ENCODE results near the gene PTPRO. TPM values are rescaled to one million over a fixed set of nuclear protein-coding genes. Genes with fewer than 3 reads are reported as not detected.

PTPRO gene
- total and polyA plus RNA-seq, 12 donors, result 0.21 to 5.4 (median 0.64) TPM; not detected in 1

DNA sequence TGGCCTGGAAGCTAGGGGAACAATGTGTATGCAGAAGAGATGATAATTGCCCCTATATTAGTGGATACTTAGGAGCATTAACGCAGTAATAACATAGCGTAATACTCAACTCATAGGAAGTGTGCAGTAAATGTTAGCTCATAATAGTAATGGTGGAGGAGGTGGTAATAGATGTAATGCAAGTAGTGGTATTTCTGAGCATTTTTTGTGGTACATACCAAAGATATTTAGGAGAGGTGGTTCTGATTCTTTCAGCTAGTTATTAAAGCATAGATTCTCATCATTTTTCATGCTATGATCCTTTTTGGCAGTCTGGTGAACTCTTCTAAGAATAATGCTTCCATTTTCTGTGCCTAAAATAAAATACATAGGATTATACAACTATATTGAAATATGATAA lies 233.1 kb downstream of the PTPRO start:
- intact Hi-C loops (cut with DNase I), result no loop called here
- H3K4me1 ChIP-seq, result no peaks in the 10 kb centered on the region
- no peak for ATAC-seq

DNA sequence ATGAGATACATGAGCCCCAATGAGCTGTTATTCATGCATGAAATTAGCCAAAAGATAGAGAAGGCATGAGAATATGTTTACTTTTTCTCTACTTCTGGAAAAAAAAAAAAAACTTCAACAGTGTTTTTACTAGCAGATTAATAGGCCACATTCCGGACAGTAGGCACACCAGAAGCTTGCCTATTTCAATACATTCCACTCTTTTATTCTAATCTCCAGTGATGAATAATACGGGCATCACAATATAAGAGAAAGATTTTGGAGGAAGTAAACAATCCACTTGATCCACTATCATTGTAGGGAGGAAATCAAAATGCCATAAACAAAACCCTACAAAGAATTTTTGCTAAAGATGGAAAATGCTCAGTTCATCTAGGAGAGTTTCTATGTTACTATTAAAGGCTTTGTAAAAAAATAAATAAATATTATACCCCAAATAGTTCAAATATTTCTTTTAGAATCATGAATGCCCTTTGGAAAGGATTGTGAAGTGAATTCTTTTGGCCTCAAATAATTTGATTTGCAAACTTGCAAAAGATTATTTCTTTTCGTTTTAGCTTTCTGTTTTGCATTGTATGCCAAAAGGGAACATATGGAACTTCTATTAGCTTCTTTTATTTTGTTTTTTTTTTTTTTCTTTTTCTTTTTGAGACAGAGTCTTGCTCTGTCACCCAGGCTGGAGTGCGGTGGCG lies 234.2 kb downstream of the PTPRO start:
- intact Hi-C loops (cut with DNase I), result no loop called here
- no peak for DNase-seq
- no peak overlapping the region for H3K27ac ChIP-seq

More for the DNA sequence above, 233.1 kb downstream of the PTPRO start:
- WGBS, 2 donors, result 94 to 97% methylated on average over 2 of the region's 2 CpGs
- no peaks in the 10 kb centered on the region for H3K27me3 ChIP-seq
- H3K27ac ChIP-seq, result no peak overlapping the region
- H3K9me3 ChIP-seq, result no peaks in the 10 kb centered on the region
- TF ChIP-seq, protein P1, sequence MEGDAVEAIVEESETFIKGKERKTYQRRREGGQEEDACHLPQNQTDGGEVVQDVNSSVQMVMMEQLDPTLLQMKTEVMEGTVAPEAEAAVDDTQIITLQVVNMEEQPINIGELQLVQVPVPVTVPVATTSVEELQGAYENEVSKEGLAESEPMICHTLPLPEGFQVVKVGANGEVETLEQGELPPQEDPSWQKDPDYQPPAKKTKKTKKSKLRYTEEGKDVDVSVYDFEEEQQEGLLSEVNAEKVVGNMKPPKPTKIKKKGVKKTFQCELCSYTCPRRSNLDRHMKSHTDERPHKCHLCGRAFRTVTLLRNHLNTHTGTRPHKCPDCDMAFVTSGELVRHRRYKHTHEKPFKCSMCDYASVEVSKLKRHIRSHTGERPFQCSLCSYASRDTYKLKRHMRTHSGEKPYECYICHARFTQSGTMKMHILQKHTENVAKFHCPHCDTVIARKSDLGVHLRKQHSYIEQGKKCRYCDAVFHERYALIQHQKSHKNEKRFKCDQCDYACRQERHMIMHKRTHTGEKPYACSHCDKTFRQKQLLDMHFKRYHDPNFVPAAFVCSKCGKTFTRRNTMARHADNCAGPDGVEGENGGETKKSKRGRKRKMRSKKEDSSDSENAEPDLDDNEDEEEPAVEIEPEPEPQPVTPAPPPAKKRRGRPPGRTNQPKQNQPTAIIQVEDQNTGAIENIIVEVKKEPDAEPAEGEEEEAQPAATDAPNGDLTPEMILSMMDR (IDR thresholded peaks at IDR 0.05), result no peak
- no peak overlapping the region for H3K4me3 ChIP-seq
- DNase-seq, result no peak
- H3K36me3 ChIP-seq, result no peaks in the 10 kb centered on the region

DNA sequence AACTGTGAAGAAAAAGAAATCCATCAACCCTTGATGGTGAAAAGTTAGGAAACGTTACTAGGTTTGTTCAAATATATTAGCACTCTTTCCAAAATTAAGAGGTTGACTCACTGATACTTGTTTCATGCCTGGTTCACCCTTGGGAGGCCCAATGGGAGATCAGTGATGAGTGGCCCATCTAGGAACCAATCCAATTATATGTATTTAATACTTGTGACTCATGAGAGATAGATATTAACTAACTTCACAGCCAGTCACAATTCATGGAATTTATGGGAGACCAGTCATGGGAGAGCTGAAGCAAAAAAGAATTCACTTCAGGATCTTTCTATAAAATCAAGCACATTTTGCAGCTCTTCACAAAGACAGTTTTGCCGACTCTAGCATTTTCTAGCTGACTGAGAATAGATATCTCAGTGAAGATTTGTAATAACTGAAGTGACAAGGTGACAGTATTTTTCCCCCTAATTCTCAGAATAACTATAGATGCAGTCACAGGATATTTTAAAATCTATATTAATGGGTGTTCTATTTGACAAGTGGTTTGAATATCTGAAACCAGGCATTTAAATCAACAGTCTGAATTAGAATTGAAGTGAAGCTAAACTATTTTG lies 236.7 kb downstream of the PTPRO start:
- intact Hi-C loops (cut with DNase I), result no loop called here
- 79 to 87% methylated on average over 2 of the region's 2 CpGs for WGBS, 2 donors
- no peak overlapping the region for H3K4me3 ChIP-seq
- H3K27ac ChIP-seq, result no peak overlapping the region
- no peaks in the 10 kb centered on the region for H3K9me3 ChIP-seq
- ATAC-seq (no peak), DNase-seq (no peak)
- H3K36me3 ChIP-seq, result no peaks in the 10 kb centered on the region
- H3K27me3 ChIP-seq, result no peaks in the 10 kb centered on the region
- H3K4me1 ChIP-seq, result peaks cover 0 to 26% (median 0%) of the 10 kb centered on the region in 9 donors
- TF ChIP-seq, protein P1 (IDR thresholded peaks at IDR 0.05), result no peak

More for the DNA sequence above, 234.2 kb downstream of the PTPRO start:
- no peak for ATAC-seq
- H3K27me3 ChIP-seq, result no peaks in the 10 kb centered on the region
- H3K4me3 ChIP-seq, result no peak overlapping the region
- H3K4me1 ChIP-seq, result peaks cover 0 to 3% (median 0%) of the 10 kb centered on the region in 9 donors
- no peaks in the 10 kb centered on the region for H3K9me3 ChIP-seq
- TF ChIP-seq, protein P1 (IDR thresholded peaks at IDR 0.05), result no peak
- H3K36me3 ChIP-seq, result no peaks in the 10 kb centered on the region
- WGBS, 2 donors, result 70 to 80% methylated on average over 5 of the region's 5 CpGs

DNA sequence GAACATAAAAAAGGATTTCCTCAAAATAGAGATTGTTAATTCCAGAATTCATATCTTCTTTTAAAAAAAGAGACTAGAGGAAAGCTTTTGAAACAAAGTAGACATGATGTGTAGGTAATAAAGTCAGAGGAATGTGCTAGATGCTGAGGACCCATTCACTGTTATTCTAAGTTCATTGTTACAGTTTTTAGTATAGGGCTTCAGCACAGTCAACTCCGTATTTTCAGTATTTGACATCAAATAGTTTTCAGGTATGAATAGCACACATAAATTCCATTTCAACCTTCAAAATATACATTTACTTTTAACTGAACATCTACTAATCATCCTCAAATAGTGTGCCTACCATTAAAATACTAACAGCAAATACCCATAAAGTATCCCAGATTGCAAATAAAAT lies 239.1 kb downstream of the PTPRO start:
- 97% methylated on average over 1 of the region's 1 CpG for WGBS, 2 donors

More for the DNA sequence above, 239.1 kb downstream of the PTPRO start:
- ATAC-seq (no peak), DNase-seq (no peak)
- peak overlapping the region in 1 of 10 donors; percentile 80 for H3K27ac ChIP-seq
- TF ChIP-seq, protein P1 (IDR thresholded peaks at IDR 0.05), result no peak
- H3K9me3 ChIP-seq, result no peaks in the 10 kb centered on the region
- H3K27me3 ChIP-seq, result peaks cover 0 to 1% (median 0%) of the 10 kb centered on the region in 7 donors
- no peaks in the 10 kb centered on the region for H3K36me3 ChIP-seq
- no peak overlapping the region for H3K4me3 ChIP-seq
- intact Hi-C loops (cut with DNase I), result no loop called here
- peaks cover 0 to 33% (median 0%) of the 10 kb centered on the region in 9 donors for H3K4me1 ChIP-seq

All from heart right ventricle (tissue), 16 donors.